Activated CD8-positive, alpha-beta T cell treated with anti-CD3 and anti-CD28 coated beads for 36 hours (primary cell): ENCODE results near the gene KIAA0586. TPM values are rescaled to one million over a fixed set of nuclear protein-coding genes. Genes with fewer than 3 reads are reported as not detected.
"Not testable (repeated sequence)": the region's sequence is repeated elsewhere in the genome, so short reads cannot be mapped to it uniquely, and the experiment has no call there.

ENCODE experiments used
- ATAC-seq: fragments of 200-7000 bp; cut with Tn5 transposase; one replicate; pipeline ENCODE4 v1.10.0; 2021; ENCODE audit warnings: mild to moderate bottlenecking, moderate library complexity
- CTCF ChIA-PET: fragments of 350-600 bp; sonication (Branson Sonifier 250); formaldehyde crosslinking; loops from one replicate; lab custom pipeline; 2021; ENCODE audit warnings: antibody characterized with exemption; lab: Charles Lee
- POLR2A ChIA-PET: fragments of 350-600 bp; sonication (Branson Sonifier 250); formaldehyde crosslinking; loops from one replicate; lab custom pipeline; 2021; ENCODE audit warnings: antibody characterized with exemption; lab: Charles Lee
- DNase-seq: peaks from one replicate; pipeline ENCODE4 v3.0.0-alpha.2; 2020
- H3K27ac Mint-ChIP-seq: one replicate; pipeline ENCODE4 v1.8.0; 2021; ENCODE audit warnings: mild to moderate bottlenecking, mixed read lengths
- H3K27me3 Mint-ChIP-seq: one replicate; pipeline ENCODE4 v1.8.0; 2021; ENCODE audit warnings: mixed read lengths
- H3K36me3 Mint-ChIP-seq: one replicate; pipeline ENCODE4 v1.8.0; 2021; ENCODE audit warnings: low read depth, mixed read lengths
- H3K4me1 Mint-ChIP-seq: one replicate; pipeline ENCODE4 v1.8.0; 2021; ENCODE audit warnings: low read depth, mixed read lengths
- H3K4me3 Mint-ChIP-seq: one replicate; pipeline ENCODE4 v1.8.0; 2021; ENCODE audit warnings: mild to moderate bottlenecking, moderate library complexity, mixed read lengths
- H3K9me3 Mint-ChIP-seq: one replicate; pipeline ENCODE4 v1.8.0; 2021; ENCODE audit warnings: mixed read lengths
- intact Hi-C: fragments of 100-400 bp; cut with micrococcal nuclease; formaldehyde crosslinking; loops from one replicate; pipeline ENCODE4 v1.10.0; 2022
- total RNA-seq, 2 experiments: library from RNA; stranded (reverse); gene quantifications; one replicate each; pipeline ENCODE4 v1.2.3, GENCODE V29; 2021
- TF ChIP-seq, protein P1 (sequence below): fragments of 200-600 bp; IDR thresholded peaks from one replicate; pipeline ENCODE4 v1.8.0; 2022; ENCODE audit warnings: antibody characterized with exemption, mild to moderate bottlenecking

Gene KIAA0586
- total RNA-seq, 2 experiments from 2014 or later, result 23.4 TPM

DNA sequence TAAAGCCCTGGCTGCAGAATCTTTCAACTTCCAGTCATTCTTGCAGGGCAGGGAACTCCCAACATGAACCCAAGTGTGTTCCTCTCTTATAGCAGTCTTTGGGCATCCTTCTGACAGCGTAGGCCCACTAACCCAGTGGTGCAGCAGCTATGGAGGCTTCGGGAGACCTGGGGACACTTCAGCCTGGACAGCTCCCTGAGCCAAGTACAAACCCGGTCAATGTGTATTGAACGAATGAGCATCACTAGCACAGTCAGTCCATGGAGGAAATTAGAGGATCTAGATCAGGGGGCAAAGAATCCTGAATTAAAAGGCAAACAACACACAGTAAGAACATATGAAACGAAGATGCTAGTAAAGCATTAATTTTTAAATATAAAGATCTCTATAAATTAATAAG is 41.8 kb downstream of the KIAA0586 start:
- intact Hi-C loops, result no loop called here
- no peak overlapping the region for H3K4me3 Mint-ChIP-seq
- ChIA-PET POLR2A (no interaction called here), CTCF (interaction anchor here (1.0 to 1.5 kb wide), 2 partner anchors 9 to 13 kb away, joined by 3 to 4 read pairs; no protein-coding TSS in a partner anchor)
- H3K9me3 Mint-ChIP-seq, result no peaks in the 10 kb centered on the region
- H3K27ac Mint-ChIP-seq, result no peak overlapping the region
- H3K4me1 Mint-ChIP-seq, result no peaks in the 10 kb centered on the region
- no peak for DNase-seq
- no peak for ATAC-seq
- H3K27me3 Mint-ChIP-seq, result no peaks in the 10 kb centered on the region
- H3K36me3 Mint-ChIP-seq, result peaks cover 17% of the 10 kb centered on the region
- TF ChIP-seq, protein P1, sequence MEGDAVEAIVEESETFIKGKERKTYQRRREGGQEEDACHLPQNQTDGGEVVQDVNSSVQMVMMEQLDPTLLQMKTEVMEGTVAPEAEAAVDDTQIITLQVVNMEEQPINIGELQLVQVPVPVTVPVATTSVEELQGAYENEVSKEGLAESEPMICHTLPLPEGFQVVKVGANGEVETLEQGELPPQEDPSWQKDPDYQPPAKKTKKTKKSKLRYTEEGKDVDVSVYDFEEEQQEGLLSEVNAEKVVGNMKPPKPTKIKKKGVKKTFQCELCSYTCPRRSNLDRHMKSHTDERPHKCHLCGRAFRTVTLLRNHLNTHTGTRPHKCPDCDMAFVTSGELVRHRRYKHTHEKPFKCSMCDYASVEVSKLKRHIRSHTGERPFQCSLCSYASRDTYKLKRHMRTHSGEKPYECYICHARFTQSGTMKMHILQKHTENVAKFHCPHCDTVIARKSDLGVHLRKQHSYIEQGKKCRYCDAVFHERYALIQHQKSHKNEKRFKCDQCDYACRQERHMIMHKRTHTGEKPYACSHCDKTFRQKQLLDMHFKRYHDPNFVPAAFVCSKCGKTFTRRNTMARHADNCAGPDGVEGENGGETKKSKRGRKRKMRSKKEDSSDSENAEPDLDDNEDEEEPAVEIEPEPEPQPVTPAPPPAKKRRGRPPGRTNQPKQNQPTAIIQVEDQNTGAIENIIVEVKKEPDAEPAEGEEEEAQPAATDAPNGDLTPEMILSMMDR, result no peak

DNA sequence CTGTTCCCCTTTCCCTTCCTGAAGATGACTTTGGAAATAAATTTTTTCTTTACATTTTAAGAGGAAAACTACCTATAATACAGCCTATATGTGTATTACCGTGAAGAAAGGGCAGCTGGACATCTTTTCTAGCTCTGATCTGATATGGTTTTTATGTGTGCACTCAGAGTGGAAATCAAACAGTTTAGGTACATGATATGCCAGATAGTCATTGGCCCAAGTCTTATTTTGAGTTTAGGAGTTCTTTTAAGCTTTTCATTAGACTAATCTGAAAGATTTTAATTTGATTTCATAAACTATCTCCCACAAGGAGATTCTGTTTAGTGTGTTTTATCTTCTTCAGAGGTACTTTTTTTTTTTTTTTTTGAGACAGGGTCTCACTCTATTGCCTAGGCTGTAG is 48.8 kb downstream of the KIAA0586 start:
- no peaks in the 10 kb centered on the region for H3K27me3 Mint-ChIP-seq
- intact Hi-C loops, result no loop called here
- H3K4me3 Mint-ChIP-seq, result no peak overlapping the region
- no peaks in the 10 kb centered on the region for H3K9me3 Mint-ChIP-seq
- H3K4me1 Mint-ChIP-seq, result no peaks in the 10 kb centered on the region
- ATAC-seq (no peak), DNase-seq (no peak)
- H3K36me3 Mint-ChIP-seq, result peaks cover 11% of the 10 kb centered on the region
- CTCF ChIA-PET, result interaction anchor here (1.2 kb wide), 1 partner anchor 25 kb away, joined by 7 read pairs; no protein-coding TSS in a partner anchor
- TF ChIP-seq, protein P1, result no peak
- no peak overlapping the region for H3K27ac Mint-ChIP-seq
- POLR2A ChIA-PET, result no interaction called here

DNA sequence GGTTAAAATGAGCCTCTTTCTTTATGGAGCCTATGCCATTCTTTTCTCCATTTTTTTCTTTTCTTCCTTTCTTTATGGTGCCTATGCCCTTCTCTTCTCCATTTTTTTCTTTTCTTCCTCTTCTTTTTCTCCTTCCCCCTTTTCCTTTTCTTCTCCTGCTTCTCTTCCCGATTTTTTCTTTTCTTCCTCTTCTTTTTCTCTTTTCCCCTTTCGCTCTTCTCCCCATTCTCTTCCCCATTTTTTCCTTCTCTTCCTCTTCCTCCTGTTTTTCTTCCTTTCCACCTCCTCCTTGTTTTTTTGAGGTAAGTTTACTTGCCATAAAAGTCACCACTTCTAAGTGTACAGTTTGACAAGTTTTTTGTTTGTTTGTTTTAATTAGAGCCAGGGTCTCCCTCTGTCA is 50.1 kb downstream of the KIAA0586 start:
- ChIA-PET CTCF (no interaction called here), POLR2A (interaction anchor here (1.6 kb wide), 1 partner anchor 10 kb away, joined by 3 read pairs; no protein-coding TSS in a partner anchor)
- H3K9me3 Mint-ChIP-seq, result no peaks in the 10 kb centered on the region
- no peak for DNase-seq
- no peaks in the 10 kb centered on the region for H3K27me3 Mint-ChIP-seq
- intact Hi-C loops, result no loop called here
- no peaks in the 10 kb centered on the region for H3K4me1 Mint-ChIP-seq
- no peak overlapping the region for H3K27ac Mint-ChIP-seq
- peaks cover 11% of the 10 kb centered on the region for H3K36me3 Mint-ChIP-seq
- TF ChIP-seq, protein P1, result no peak
- no peak for ATAC-seq
- H3K4me3 Mint-ChIP-seq, result no peak overlapping the region

DNA sequence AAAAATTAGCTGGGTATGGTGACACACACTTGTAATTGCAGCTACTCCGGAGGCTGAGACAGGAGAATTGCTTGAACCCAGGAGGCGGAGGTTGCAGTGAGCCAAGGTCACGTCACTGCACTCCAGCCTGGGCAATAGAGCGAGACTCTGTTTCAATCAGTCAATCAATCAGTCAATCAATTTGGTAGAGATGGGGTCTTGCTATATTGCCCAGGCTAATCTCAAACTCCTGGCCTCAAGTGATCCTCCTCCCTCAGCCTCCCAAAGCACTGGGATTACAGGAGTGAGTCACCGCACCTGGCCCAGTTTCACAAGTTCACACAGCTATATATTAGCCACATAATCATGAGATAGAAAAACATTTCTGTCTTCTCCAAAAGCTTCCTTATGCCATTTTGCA is 50.8 kb downstream of the KIAA0586 start:
- H3K4me3 Mint-ChIP-seq, H3K4me1 Mint-ChIP-seq, H3K27ac Mint-ChIP-seq, H3K9me3 Mint-ChIP-seq, CTCF ChIA-PET, intact Hi-C loops, H3K27me3 Mint-ChIP-seq, DNase-seq, ATAC-seq: not testable (repeated sequence)
- POLR2A ChIA-PET, result interaction anchor here (1.6 kb wide), 1 partner anchor 9 kb away, joined by 3 read pairs; no protein-coding TSS in a partner anchor
- peaks cover 11% of the 10 kb centered on the region for H3K36me3 Mint-ChIP-seq

DNA sequence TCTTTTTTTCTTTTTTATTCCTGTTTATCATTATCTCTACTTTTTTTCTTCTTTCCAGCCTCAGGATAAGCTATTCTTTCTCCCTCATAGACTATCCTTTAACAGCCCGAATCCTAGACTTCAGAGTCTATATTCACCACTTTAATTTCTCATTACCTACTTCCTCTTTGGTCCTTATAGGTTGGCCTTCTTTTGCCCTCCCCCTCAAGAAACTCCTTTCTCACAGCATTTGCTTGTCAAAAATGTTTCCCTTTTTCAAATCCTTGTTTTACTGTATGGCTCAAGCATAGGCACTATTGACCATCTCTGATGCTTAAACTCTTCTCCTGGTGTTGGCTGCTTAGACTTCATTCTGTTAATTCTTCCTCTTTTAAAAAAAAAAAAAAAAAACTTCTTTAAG is 52.5 kb downstream of the KIAA0586 start:
- Mint-ChIP-seq H3K4me1 (no peaks in the 10 kb centered on the region), H3K27ac (no peak overlapping the region), H3K27me3 (no peaks in the 10 kb centered on the region), H3K9me3 (no peaks in the 10 kb centered on the region), H3K4me3 (no peak overlapping the region), H3K36me3 (peaks cover 8% of the 10 kb centered on the region)
- TF ChIP-seq, protein P1, result no peak
- ATAC-seq (no peak), DNase-seq (no peak)
- intact Hi-C loops, result no loop called here
- CTCF ChIA-PET, result no interaction called here
- POLR2A ChIA-PET, result no interaction called here

DNA sequence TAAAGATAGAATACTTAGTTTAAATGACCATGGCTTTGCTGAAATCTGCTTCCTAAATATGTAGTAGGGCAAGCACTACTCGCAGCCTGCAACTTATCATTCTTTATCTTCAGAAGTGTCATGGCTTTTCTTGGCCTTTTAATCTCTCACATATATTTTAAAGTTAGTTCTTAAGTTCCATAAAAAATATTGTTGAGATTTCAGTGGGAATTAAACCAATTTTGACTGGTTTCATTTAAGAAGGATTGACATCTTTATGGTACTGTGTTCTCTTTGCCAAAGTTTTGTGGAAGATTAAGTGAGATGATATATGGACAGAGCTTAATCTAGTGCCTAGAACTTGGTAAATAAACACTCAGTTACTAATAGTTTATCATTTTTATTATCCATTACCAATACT is 56.7 kb downstream of the KIAA0586 start:
- no peaks in the 10 kb centered on the region for H3K9me3 Mint-ChIP-seq
- no peak overlapping the region for H3K27ac Mint-ChIP-seq
- no peak overlapping the region for H3K4me3 Mint-ChIP-seq
- DNase-seq (no peak), ATAC-seq (no peak)
- H3K36me3 Mint-ChIP-seq, result peaks cover 13% of the 10 kb centered on the region
- intact Hi-C loops, result no loop called here
- CTCF ChIA-PET, result no interaction called here
- POLR2A ChIA-PET, result no interaction called here
- peaks cover 7% of the 10 kb centered on the region for H3K4me1 Mint-ChIP-seq
- TF ChIP-seq, protein P1, result no peak
- no peaks in the 10 kb centered on the region for H3K27me3 Mint-ChIP-seq
